GM12891 (cell line): ENCODE results near the gene GPS1.
"Not testable (repeated sequence)": the region's sequence is repeated elsewhere in the genome, so short reads cannot be mapped to it uniquely, and the experiment has no call there.

Experiments used
- DNase-seq: peaks from one replicate; pipeline ENCODE4 v3.0.0; 2011; ENCODE audit warnings: low spot score; ENCODE audit not compliant: insufficient read length
- FAIRE-seq: peaks from 2 replicates; lab custom pipeline; 2011; peaks lifted over from hg19 to GRCh38; lab: Jason Lieb, UNC
- PAX5 ChIP-seq: IDR thresholded peaks from 2 replicates; pipeline ENCODE4 v1.6.1; 2011; ENCODE audit warnings: low read length, moderate library complexity, mild to moderate bottlenecking; ENCODE audit not compliant: insufficient read depth, severe bottlenecking
- POLR2A ChIP-seq: IDR thresholded peaks from 2 replicates; pipeline ENCODE4 v1.6.1; 2011; ENCODE audit warnings: low read depth, low read length, control low read depth
- POLR2AphosphoS5 ChIP-seq: IDR thresholded peaks from 2 replicates; pipeline ENCODE4 v1.6.1; 2011; ENCODE audit warnings: low read depth, low read length, control low read depth
- POU2F2 ChIP-seq: IDR thresholded peaks from 2 replicates; pipeline ENCODE4 v1.6.1; 2011; ENCODE audit warnings: low read depth, mild to moderate bottlenecking, control low read depth, low read length, moderate library complexity
- SPI1 ChIP-seq: IDR thresholded peaks from 2 replicates; pipeline ENCODE4 v1.6.1; 2011; ENCODE audit warnings: low read depth, low read length, control low read depth
- TAF1 ChIP-seq: IDR thresholded peaks from 2 replicates; pipeline ENCODE4 v1.6.1; 2011; ENCODE audit warnings: low read depth, low read length, control low read depth

GPS1 gene

DNA sequence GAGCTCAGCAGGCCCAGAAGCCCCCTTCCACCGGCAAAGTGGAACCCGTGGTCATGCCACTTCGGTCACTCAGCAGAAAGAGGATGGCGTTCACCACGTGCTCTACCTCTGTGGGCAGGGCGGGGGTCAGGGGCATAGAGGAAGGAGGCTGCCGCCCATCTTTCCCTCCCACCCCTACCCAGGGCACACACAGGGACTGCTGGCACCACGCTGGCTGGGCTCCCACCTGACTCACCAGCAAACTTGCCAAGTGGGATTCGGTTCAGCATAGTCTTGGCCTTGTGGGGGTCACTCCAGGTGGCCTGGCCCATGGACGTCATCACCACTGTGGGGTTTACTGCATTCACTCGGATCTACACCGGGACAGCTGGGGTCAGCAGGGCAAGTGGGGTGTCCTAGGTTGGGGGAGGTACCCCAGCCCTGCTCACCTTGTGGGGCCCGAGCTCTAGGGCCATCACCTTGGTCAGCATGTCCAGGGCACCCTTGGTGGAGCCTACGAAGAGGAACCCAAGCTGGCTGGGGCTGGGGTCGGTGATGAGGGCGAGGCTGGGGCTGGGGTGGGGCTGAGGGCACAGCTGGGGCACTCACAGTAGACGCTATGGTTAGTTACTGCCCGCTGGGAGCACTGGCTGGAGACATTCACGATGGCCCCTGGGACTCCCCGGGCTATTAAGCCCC lies 15.6 kb upstream of the GPS1 start:
- no peak for DNase-seq
- FAIRE-seq, result no peak
- no peak for TF ChIP-seq SPI1
- no peak for TF ChIP-seq POLR2A
- no peak for TF ChIP-seq TAF1
- no peak for TF ChIP-seq POLR2AphosphoS5
- TF ChIP-seq POU2F2, result no peak
- no peak for TF ChIP-seq PAX5

DNA sequence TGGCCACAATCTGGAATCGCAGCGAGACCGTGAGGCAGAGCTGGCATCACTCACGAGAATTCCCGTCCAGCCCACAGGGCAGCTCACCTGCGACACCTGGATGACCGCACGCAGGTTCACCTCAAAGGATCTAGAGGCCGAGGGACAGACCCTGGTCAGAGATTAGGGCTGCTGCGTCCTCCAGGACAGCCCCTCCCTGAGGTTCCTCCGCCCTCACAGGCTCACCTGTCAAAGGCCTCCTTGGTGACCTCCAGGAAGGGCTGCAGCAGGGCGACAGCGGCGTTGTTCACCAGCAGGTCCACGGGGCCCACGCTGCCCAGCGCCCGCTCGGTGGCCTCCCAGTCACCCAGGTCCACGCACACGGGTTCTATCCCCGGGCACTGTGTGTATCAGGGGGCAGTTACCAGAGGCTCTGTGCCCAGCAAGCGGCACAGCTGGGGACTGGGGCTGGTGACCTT lies 15.0 kb upstream of the GPS1 start:
- TF ChIP-seq TAF1 (no peak), POU2F2 (no peak), PAX5 (no peak), POLR2AphosphoS5 (no peak)
- FAIRE-seq, result peak; percentile 20
- DNase-seq, result no peak

DNA sequence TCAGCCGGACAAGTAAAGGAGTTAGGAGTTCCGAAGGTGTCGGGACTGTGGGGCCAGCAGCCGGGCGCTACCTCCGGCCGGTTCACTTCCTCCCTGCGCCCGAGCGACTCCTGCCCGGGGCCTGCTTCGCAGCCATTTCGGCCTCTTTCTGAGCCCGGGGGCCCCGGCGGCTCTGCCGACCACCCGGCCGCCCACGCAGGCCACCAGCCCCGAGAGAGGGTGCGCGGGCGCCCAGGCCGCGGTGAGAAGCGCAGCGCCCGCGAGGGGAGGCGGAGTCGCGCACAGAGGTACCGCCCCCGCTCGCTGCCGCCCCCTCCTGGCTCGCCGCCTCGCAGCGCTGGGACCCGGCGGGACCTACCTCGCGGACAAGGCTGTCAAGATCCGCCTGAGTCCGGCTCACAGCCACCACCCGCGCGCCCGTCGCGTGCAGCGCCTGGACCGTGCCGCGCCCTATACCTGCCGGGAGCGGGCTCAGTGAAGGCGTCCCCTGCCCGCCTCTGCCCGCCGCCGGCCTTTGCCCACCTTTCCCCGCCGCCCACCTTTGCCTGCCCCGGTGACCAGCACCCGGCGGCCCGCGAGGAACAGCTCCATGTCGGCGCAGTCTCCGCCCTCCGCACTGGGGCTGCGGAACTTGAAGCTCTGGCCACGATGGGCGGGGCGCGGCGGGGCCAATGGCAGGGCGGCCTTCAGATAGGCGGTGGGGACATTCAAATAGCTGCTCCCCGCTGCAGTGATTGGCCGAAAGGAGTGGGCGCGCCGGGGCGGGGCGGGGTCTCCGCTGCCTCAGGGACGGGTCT lies 14.4 kb upstream of the GPS1 start, which contains the start of gene DCXR:
Gene DCXR (minus strand): TSS at position 606 of the 797 bp plus-strand sequence. CDS start 15 bp downstream, at position 591.
- peak; percentile 96 for FAIRE-seq
- TF ChIP-seq POLR2AphosphoS5 (peak; percentile 80), POU2F2 (peak; percentile 52; the same call in 1 of the 2 replicates), PAX5 (no peak), POLR2A (peak; percentile 80), TAF1 (no peak; the same call in 1 of the 2 replicates), SPI1 (peak; percentile 42; the same call in 1 of the 2 replicates)
- peak; percentile 99 for DNase-seq

DNA sequence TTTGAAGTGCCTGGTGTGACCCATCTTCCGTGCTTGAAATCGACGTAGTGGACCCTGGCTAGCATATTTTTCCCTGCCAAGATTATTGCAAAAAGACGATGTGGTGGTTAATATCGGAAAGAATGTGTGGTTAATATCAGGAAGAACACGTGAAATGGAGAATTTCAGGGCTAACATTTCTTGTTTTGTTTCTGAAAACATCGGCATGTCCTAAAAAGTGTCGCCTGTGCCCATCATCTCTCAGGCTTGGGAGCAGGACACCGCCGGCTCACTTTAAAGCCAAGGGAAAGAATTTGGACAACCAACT lies 13.9 kb upstream of the GPS1 start:
- no peak for TF ChIP-seq POU2F2
- TF ChIP-seq PAX5, result no peak
- no peak for TF ChIP-seq POLR2AphosphoS5
- TF ChIP-seq SPI1, result no peak
- no peak for TF ChIP-seq TAF1
- no peak for TF ChIP-seq POLR2A
- DNase-seq, result no peak
- no peak for FAIRE-seq

DNA sequence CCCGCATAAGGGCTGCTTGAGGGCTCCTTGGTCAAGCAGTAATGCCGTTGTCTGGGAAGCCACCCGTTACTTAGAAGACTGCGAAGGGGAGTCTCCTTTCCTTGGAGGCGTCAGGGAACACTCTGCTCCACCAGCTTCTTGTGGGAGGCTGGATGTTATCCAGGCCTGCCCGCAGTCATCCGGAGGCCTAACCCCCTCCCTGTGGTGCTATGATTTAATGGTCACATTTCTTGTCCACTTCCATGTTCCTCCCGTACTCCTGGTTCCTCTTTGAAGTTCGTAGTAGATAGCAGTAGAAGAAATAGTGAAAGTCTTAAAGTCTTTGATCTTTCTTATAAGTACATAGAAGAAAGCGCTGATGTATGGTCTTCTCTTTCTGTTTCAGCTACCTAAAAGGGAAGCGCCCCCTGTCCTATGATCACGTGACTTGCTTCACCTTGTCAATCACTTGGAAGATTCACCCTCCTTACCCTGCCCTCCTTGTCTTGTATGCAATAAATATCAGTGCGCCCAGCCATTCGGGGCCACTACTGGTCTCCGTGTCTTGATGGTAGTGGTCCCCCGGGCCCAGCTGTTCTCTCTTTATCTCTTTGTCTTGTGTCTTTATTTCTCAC lies 12.8 kb upstream of the GPS1 start:
- 0 out of 2 replicates have a peak, but pooled peaks have one; percentile 38 for TF ChIP-seq SPI1
- not testable (repeated sequence) for FAIRE-seq, DNase-seq

DNA sequence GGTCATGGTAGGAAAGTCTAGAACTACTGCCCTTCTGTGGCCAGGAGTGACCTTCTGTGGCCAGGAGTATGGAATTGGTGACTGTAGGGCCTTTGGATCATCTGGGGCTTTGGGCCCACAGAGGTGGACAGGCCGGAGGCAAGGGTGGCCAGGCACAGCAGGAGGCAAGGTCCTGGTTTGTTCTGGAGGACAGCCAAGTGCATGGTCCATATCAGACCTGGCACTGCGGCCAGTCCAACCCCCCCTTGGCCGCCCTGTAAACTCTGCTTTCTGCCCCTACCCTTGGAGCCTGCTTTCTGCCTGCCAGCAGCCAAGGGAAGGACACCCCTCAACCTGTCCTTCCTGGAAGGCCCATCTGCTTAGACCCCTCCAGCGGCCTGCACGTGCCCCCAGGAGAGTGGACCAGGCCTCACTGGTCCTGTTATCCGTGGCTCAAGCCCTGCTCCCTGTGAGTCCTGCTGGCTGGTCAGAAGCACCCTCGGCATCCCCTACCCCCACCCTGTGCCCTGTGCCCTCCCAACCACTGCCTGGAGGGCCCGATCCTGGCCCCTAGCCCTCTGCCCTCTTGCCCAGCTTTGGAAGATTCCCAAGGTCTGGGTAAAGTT lies 11.9 kb upstream of the GPS1 start:
- DNase-seq (no peak), FAIRE-seq (no peak)
- no peak for TF ChIP-seq POLR2AphosphoS5
- no peak for TF ChIP-seq POLR2A
- no peak for TF ChIP-seq POU2F2
- no peak for TF ChIP-seq SPI1
- TF ChIP-seq PAX5, result no peak
- no peak for TF ChIP-seq TAF1

DNA sequence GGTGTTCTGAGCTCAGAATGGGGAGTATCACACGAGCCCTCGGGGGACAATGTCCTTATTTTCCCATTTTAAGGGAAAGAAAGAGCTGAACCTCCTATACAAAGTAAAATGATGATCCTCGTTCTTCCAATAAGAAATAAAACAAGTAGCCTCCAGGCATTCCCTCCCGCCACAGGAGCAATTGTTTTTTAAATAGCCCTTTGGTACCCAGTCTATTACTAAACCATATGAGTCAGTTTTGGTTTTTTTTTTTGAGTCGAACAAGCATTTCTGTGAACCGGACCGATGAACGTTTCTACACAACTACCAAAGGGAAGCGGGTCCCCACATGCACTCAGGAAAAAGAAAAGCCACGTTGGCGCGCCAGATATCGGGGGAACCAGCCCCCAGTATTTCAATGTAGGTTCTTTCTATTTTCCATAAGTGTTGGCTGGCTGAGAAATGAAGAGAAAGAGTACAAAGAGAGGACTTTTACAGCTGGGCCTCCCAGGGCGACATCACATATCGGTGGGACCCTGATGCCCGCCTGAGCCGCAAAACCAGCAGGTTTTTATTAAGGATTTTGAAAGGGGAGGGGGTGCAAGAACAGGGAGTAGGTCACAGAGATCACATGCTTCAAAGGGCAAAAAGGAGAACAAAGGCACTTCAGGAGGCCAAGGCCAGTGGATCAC lies 10.4 kb upstream of the GPS1 start:
- FAIRE-seq (no peak), DNase-seq (no peak)
- no peak for TF ChIP-seq TAF1
- no peak for TF ChIP-seq PAX5
- no peak for TF ChIP-seq POU2F2
- no peak for TF ChIP-seq SPI1
- no peak for TF ChIP-seq POLR2A
- no peak for TF ChIP-seq POLR2AphosphoS5

DNA sequence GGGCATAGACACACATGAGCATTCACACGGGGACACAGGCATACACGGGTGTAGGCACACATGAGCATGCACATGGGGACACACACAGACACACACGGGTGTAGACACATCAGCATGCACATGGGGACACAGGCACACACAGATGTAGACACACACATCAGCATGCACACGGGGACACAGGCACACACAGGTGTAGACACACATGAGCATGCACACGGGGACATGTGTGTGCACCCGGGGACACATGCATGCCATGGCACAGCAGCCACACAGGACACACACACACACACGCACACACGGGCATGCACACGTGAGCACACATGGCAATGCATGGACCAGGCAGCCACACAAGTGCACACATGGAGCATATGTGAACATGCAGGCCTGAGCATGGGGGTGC lies 9.0 kb upstream of the GPS1 start:
- TF ChIP-seq POU2F2, result no peak
- no peak for TF ChIP-seq POLR2AphosphoS5
- no peak for FAIRE-seq
- no peak for DNase-seq

DNA sequence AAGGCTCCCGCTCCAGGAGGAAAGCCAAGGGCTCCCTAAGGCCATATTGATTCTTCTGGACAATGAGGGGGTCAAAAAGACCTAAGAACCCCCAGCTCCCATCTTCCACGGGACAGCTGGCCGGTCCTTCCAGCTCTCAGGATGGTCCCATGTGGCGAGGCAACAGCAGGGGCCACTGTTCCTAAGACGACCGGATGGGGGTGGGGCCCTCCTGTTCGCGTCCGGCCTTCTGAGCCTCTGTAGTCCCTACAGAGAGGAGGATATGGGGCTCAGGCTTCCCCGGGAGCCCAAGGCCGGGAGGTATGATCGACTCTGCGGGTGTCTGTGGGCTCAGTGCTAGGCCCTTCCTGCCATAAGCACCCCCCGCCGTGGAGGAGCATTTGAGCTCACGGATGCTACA lies 8.2 kb upstream of the GPS1 start:
- FAIRE-seq, result no peak
- TF ChIP-seq POU2F2 (no peak), POLR2AphosphoS5 (no peak), PAX5 (no peak), POLR2A (no peak), TAF1 (no peak), SPI1 (no peak)
- DNase-seq, result no peak
